ENCODE measurements around the gene M1AP. TPM values are rescaled to one million over a fixed set of nuclear protein-coding genes. Genes with fewer than 3 reads are reported as not detected.
"Not testable (repeated sequence)": the region's sequence is repeated elsewhere in the genome, so short reads cannot be mapped to it uniquely, and the experiment has no call there.

M1AP gene
- total RNA-seq, 4 donors from 2014 or later, result 0.19 TPM; not detected in 3

DNA sequence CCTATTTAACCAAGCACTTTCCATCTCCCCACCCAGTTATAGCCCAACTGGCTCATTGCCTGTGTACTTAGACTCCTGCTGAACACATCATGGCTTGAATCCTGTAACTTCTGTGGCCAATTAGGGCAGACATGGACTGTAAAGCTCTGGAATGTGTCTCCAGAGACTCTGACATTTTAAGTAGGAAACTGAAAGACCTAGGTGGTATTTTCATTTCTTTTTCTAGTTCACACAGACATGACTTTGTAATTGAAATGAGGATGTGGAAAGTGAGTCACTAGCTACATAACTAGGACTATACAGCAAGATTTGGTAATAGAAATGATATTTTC is 81.4 kb downstream of the M1AP start:
- intact Hi-C loops (cut with DNase I), result no loop called here
- DNase-seq, result no peak
- Histone ChIP-seq H3K27ac (no peak overlapping the region), H3K4me1 (no peaks in the 10 kb centered on the region), H3K36me3 (no peaks in the 10 kb centered on the region), H3K9me3 (no peaks in the 10 kb centered on the region), H3K27me3 (peaks cover 0 to 40% (median 0%) of the 10 kb centered on the region in 4 donors), H3K4me3 (no peak overlapping the region)
- TF ChIP-seq POLR2A (IDR thresholded peaks at IDR 0.05), result no peak
- TF ChIP-seq, protein P1, sequence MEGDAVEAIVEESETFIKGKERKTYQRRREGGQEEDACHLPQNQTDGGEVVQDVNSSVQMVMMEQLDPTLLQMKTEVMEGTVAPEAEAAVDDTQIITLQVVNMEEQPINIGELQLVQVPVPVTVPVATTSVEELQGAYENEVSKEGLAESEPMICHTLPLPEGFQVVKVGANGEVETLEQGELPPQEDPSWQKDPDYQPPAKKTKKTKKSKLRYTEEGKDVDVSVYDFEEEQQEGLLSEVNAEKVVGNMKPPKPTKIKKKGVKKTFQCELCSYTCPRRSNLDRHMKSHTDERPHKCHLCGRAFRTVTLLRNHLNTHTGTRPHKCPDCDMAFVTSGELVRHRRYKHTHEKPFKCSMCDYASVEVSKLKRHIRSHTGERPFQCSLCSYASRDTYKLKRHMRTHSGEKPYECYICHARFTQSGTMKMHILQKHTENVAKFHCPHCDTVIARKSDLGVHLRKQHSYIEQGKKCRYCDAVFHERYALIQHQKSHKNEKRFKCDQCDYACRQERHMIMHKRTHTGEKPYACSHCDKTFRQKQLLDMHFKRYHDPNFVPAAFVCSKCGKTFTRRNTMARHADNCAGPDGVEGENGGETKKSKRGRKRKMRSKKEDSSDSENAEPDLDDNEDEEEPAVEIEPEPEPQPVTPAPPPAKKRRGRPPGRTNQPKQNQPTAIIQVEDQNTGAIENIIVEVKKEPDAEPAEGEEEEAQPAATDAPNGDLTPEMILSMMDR (IDR thresholded peaks at IDR 0.05), result no peak

DNA sequence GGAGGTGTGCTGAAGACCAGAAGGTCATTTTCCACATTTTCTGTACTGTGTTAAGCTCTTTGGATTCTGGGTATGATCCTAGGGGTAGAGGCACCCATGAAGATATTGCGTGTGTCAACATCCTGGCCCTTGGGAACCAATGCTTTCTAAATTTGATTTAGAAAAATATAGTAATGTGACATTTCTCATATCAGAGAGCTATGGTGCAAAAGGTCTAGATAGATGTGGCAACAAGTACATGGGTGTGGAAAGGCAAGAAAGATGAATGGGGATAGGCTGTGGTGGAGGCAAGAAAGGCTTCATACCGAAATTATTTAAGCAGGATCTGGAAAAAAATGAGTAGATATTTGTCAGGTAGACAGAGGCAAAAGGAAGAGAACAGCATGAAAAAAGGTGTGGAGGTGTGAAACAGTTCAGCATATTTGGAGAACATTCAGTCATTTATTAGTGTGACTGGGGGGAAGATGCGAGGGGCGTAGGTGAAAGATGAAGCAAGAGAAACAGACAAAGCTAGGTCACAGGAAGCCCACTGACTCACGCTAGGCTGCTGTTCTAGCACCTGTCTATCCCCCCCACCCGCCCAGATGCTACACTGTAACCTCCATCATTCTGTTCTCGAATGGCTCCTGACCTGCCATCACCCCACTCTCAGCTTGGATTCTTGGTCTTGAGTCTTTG is 81.9 kb downstream of the M1AP start:
- Histone ChIP-seq H3K36me3 (no peaks in the 10 kb centered on the region), H3K4me1 (no peaks in the 10 kb centered on the region), H3K27me3 (peaks cover 0 to 42% (median 0%) of the 10 kb centered on the region in 4 donors), H3K9me3 (no peaks in the 10 kb centered on the region), H3K27ac (no peak overlapping the region), H3K4me3 (no peak overlapping the region)
- DNase-seq, result no peak
- intact Hi-C loops (cut with DNase I), result no loop called here
- 71 to 73% methylated on average over 7 of the region's 7 CpGs for WGBS, 2 donors
- TF ChIP-seq, protein P1 (IDR thresholded peaks at IDR 0.05), result no peak
- TF ChIP-seq POLR2A (IDR thresholded peaks at IDR 0.05), result no peak

DNA sequence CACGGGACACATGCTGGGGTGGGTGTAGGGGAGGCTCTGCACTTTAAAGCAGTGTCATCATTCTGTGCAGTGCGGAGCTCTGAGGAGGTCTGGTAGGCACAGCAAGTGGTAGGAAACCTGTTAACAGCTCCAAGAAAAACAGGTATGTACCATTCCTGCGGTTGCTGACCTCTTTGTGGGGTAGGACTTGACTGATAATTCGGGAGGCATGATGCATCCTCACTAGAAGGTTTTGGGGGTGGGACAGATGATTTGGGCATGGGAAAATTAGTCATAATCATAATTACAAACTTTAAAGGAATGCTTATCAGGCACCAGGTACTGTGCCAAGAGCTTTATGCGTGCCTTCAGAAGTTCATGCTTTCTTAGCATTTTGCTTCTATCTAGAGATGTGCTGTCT is 83.9 kb downstream of the M1AP start:
- H3K27ac ChIP-seq, result no peak overlapping the region
- H3K36me3 ChIP-seq, result no peaks in the 10 kb centered on the region
- intact Hi-C loops (cut with DNase I), result no loop called here
- no peak for DNase-seq
- WGBS, 2 donors, result 76% methylated on average over 5 of the region's 5 CpGs
- H3K9me3 ChIP-seq, result no peaks in the 10 kb centered on the region
- no peaks in the 10 kb centered on the region for H3K4me1 ChIP-seq
- H3K4me3 ChIP-seq, result no peak overlapping the region
- TF ChIP-seq POLR2A (IDR thresholded peaks at IDR 0.05), result no peak
- TF ChIP-seq, protein P1 (IDR thresholded peaks at IDR 0.05), result no peak
- peaks cover 0 to 54% (median 0%) of the 10 kb centered on the region in 4 donors for H3K27me3 ChIP-seq

DNA sequence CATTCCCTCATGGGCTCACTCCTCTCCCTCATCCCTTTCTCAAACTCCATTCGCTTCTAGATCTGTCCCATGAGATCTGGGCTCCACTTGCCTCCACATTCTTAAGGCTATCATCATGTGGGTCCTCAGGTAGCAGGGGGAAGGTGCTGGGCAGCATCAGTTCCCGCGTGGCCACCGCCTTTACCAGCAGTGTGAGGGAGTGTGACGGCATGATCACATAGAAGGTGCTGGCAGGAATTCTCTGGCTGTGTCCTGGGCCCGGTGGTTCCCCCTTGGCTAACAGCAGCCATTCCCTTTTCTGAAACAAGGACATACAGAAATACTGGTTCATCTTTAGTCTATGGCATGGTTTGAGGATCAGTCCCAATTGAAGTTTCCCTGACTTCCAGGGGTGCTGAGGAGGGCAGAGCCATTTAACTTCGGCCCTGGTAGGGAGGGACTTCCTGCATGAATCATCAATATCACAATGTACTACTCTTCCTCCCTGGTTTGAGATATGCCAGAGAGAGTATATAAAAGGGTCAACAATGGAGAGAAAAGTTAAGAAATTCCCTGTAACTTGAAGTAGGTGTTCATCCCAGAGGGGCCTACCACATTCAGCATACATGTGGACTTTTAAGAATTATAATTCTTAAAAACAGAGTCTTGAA is 85.9 kb downstream of the M1AP start:
- Histone ChIP-seq H3K36me3 (no peaks in the 10 kb centered on the region), H3K27ac (no peak overlapping the region), H3K9me3 (no peaks in the 10 kb centered on the region), H3K4me3 (no peak overlapping the region), H3K27me3 (peaks cover 0 to 46% (median 0%) of the 10 kb centered on the region in 4 donors), H3K4me1 (no peaks in the 10 kb centered on the region)
- no peak for DNase-seq
- 80 to 81% methylated on average over 6 to 7 of the region's 7 CpGs for WGBS, 2 donors
- intact Hi-C loops (cut with DNase I), result no loop called here
- TF ChIP-seq, protein P1 (IDR thresholded peaks at IDR 0.05), result no peak
- TF ChIP-seq POLR2A (IDR thresholded peaks at IDR 0.05), result no peak

DNA sequence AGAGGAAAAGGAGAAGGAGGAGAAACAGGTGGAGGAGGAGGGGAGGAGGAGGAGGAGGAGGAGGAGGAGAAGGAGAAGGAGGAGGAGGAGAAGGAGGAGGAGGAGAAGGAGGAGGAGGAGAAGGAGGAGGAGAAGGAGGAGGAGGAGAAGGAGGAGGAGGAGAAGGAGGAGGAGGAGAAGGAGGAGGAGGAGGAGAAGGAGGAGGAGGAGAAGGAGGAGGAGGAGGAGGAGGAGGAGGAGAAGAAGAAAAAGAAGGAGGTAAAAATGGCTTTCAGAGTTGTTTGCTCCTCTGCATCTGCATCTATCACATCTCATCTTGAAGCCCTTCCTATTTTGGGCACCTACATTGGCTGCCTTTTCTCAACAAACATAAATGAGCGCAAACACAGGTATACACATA is 87.1 kb downstream of the M1AP start:
- H3K9me3 ChIP-seq; intact Hi-C loops (cut with DNase I); DNase-seq; H3K4me1 ChIP-seq; H3K27ac ChIP-seq; H3K4me3 ChIP-seq; H3K36me3 ChIP-seq: not testable (repeated sequence)
- H3K27me3 ChIP-seq, result peaks cover 0 to 42% (median 0%) of the 10 kb centered on the region in 4 donors
- WGBS, 2 donors, result 95 to 100% methylated on average over 1 of the region's 1 CpG

Measured in esophagus squamous epithelium (tissue), 5 donors.